Measurements from ENCODE around the gene C4orf50.

Gene C4orf50

DNA sequence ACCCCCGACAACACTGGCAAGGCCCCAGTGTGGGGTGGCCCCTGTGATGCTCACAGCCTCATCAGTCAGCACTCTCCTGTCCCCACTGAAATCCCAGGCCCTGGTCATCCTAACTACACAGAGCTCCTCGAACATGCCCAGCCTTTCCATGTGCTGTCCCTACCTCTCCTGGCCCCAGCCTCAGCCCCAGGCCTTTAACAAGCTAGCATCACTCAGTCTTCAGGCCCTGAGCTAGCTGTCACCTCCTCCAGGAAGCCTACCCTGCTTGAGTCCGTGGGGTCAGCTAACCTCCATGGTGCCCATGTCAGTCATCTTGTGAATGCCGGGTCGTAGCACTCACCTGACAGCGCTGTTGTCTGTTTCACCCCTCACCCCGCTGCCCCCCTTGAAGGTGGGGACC lies 25.6 kb upstream of the C4orf50 start:
- DNase-seq (ENCODE audit: low read depth in 3 of 3) = no peak

DNA sequence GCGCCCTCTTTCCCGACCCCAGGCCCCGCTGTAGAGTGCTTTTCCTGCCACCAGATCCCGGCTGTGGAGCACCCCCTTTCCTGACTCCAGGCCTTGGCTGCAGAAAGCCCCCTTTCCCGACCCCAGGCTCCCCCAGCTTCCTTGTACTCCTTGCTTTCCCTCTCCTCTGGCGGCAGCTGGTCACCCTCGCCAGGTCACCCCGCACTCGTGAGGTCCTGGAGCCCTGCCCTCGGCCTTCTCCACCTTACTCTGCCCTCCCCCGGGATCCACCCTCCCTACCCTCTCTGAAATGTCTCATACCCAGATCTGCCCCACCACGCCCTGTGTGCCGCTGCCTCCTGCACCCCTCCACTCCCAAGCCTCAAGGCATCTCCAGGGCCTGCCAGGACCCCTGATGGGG lies 25.0 kb upstream of the C4orf50 start:
- no peak for DNase-seq (ENCODE audit: low read depth in 3 of 3)

DNA sequence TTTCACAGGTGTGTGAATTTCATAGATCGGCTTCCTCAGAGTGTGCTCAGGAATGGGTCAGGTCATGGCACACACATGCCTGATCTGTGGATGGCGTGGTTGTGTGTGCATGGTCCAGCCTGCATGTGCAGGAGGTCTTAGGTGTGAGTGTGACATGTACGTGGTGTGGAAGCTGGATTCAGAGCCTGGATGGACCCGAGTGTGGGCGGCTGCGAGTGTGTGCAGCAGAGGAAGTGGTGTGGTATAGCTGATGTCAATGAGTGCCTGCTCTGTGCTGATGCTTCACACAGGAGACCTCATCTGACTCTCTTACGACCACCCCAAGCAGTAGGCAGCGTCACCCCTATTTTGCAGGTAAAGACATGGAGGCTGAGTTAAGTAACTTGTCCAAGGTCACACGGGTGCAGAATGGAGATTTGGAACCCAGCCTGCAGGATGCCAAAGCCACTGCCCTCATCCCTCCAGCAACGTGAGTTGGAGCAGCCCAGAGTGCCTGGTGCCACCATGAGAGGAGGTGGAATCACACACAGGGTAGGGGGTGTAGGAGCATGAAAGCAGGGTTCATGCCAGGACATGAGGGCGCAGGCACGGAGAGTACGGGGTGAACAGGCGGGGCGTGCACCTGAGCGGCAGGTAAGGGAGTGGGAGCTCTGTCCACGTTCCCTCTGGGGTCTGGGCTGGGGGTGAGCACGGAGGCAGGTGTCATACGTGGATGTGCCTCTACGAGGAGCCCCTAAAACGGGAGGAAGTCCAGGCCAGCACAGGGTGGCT lies 24.2 kb upstream of the C4orf50 start:
- DNase-seq (ENCODE audit: low read depth in 3 of 3) = no peak

DNA sequence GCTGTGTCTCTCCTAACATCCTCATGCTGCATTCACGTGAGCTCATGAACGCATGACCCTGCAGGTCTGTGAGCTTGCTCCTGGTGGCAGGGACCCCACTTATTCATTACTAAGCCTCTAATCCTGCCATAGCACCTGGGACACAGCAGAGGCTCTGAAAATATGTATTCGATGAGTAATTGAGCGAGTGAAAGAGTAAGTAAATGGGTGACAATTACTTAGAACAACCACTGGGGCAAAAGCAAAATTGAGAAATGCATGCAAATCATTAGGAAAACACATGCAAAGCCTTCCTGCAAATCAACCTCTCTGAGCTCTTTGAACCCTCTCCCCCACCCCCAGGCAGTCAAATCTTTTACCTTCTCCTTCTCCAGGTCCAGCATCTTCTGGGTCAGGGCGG lies 23.6 kb upstream of the C4orf50 start:
- DNase-seq (ENCODE audit: low read depth in 3 of 3) = no peak

DNA sequence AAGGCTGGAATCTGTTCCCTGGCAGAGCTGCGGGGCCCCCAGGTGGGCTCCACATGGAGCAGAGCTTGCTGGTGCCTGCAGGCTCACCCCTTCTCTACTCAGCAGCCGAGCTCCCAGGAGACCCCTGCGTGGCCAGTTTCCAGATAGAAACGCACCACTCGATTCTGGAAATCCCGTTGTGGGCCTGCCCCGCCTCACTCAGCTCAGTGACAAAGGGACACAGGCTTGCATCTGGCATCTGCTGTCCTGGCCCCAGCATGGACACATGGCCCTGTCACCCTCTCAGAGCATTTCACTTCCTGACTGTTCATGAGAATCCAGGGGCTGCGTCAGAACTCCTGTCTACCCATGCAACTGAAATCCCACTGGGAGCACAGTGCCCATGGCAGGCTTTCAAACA lies 20.5 kb upstream of the C4orf50 start:
- no peak for DNase-seq (ENCODE audit: low read depth in 3 of 3)

DNA sequence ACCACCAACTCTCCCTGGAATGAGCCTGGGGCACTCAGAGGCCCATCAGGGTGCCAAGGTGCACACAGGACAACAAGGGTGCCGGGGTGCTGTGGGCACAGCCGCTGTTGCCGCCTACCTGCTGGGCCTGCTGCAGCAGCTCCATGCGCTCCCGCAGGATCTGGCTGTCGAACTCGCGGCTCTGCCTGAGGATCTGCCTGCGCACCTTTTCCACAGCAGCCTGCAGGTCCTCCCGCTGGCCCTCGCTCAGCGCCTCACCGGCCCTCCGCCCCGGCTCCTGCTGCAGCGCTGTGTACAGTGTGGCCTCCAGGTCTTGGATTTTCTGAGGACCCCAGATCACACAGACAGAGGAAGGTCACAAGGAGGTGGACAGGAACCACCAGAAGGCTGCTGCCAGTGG lies 17.6 kb upstream of the C4orf50 start:
- no peak for DNase-seq (ENCODE audit: low read depth in 3 of 3)

DNA sequence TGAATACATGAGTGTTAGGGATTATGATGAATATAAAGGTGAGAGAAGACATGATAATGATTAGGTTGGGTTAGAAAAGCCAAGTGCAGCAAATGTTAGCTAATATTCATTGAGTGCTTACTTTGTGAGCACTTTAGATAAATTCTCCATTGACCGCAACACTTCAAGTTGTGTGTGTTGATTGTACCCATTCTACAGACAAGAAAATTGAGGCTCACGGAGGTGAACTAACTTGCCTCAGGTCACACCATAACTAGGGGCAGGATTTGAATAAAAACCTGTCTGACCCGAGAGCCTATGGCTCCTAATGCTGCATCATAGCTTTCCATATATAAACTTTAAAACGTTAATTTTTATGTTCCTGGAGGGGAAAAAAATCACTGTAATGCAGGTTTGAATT lies 15.2 kb upstream of the C4orf50 start:
- no peak for DNase-seq (ENCODE audit: low read depth in 3 of 3)

DNA sequence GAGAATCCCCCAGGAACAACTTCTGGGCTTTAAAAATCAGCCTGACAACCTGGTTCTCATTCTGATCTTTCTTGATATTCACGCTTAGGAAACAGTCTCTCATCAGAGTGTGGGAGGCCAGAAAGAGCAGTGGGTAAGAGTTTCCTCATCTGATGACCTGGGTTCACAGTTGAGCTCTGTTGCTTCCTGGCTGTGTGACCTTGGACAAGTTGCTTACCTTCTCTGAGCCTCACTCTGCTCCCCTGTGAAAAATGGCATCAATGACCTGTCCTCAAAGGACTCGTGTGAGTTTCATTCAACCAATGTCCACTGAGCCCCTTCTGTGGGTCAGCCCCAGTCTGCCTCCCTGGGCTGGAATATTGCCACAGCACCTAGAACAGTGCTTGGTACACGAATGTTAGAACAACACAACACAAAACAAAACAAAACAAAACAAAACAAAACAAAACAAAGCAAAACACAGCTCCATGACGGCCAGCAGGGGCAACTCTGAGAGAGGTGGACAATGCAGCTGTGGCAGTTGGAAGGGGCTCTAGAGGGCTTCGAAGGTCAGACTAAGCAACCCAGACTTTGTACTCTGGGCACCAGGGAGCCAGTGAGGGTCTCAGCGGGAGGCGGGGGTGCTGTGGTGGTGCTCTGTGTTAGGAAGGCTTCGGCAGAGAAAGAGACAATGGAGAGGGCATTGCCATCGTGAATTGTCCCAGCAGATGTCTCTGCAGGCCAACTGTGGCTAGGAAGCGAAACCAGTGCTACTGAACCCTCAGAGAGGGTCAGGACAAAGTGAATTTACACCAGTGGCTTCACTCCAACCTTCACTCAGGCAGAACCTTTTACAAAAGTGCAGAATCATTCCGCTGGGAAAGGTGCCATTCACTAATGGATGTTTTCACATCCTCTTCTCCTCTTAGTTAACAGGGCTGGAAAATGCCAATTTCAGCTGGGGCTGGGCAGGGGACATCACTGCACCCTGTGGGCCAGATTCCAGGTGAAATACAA lies 14.3 kb upstream of the C4orf50 start:
- DNase-seq (ENCODE audit: low read depth in 3 of 3) = no peak

DNA sequence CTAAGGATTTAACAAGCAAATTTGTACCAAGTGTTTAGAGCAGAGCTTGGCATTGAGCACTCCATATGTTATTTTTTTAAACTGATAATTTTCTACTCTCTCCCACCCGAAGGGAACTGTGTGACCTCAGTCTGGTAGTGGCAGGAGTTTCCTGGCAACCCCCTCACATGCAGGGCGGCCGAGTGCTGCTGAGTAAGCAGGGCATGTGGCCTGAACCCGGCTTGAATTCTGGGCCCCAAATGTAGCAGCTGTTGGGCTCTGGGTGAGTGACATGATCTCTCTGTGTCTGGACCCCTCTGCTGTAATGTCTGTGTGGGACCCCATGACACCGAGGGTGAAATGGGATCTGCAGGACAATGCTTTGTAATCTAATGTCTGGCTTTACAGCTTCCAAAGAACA lies 13.6 kb upstream of the C4orf50 start:
- DNase-seq (ENCODE audit: low read depth in 3 of 3) = no peak

DNA sequence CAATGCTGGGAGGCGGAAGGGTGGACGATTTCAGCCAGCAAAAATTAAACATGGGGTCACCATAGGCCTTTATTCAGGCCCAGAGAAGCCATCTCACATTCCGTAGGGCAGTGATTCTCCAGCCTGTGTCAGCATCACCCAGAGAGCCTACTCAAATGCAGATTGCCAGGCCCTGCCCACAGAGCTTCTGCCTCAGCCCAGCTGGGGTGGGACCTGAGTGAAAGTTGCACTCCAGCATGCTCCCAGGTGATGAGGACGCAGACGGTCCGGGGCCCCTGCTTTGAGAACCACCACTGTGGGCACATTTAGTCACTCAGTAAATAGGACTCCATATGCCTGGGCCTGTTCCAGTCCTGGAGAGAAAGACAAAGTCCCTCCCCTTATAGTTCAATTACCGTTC lies 12.4 kb upstream of the C4orf50 start:
- DNase-seq (ENCODE audit: low read depth in 3 of 3) = no peak

DNA sequence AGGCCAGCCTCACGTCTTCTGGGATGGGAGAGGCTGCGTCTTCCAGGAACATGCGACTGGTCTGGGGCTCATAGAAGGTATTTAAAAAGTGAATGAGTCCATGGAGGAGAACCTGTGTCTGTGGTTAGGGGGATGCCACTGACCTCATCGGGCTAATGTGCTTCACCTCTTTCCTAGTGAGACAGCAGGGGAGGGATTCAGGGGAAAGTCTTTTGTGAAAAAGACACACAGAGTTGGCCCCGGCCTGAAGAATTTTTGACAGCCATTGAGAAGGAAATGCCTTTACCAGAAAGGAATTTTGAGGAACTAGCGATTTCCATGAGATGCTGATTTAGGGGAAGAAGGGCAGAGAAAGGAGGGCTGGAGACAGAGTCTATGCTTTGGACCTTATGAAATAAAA lies 11.0 kb upstream of the C4orf50 start:
- DNase-seq (ENCODE audit: low read depth in 3 of 3) = no peak

DNA sequence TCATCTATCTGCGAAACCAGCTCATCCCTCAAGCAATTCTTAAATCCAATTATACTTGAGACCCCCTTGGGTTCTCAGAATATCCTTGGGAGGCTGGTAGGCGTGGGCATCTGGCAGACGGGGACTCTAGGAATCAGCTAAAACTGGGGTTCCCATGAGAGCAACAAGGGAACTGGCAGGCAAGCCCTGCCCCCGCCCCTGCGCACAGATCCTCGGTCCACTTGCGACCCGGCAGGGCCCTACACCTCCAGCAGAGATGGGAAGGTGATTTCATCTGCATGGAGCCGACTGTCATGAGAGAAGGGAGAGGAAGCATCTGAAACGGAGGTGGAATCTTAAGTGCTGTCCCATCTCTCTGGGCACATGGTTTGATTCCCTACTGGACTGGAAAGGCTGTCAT lies 9.9 kb upstream of the C4orf50 start:
- no peak for DNase-seq (ENCODE audit: low read depth in 3 of 3)

DNA sequence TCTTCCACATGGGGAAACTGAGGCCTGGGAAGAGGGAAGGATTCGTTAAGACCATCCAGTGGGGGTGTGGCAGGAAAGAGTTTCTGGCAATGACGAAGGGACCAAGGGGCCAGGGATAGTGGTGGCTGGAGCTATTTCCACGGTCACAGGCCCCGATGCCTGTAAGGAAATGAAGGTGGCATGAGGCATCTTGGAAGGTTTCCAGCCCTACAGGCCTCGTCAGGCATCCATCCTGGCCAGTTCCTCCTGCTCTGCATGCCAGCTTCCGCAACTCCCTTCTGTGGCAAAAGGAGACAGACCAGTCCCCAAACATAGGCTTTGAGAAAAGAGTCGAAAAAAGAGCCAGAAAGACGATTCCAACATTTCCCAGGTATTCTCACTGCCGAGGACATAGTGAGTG lies 9.2 kb upstream of the C4orf50 start:
- DNase-seq (ENCODE audit: low read depth in 3 of 3) = no peak

DNA sequence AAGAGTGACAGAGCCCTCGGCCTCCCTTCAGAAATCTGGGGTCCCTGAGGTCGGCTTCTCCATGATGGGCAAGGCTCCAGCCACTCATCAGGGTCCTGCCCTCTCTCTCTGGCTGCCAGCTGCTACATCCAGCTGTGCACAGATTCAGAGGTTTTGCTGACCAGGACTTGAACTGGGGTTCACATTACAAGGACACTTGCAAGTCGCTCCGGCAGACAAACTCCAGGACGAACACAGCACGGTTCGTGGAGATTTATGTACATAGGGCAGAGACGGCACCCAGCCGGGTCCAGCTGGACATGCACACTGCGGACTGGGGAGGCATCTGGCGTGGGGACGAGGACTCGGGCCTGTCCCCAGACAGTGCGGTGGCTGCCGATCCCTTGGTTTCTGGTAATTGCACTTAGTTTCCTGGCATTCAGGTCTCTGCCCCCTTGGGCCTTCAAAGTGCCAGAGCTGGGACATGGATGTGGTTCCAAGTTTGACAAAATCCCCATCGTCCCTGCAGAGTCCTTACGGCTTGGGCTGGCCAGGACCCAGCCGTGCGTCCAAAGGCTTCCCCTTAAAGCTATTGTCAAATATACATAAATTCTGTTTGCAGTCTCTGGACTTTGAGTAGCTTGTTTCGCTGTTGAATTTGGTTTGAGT lies 6.2 kb upstream of the C4orf50 start:
- no peak for DNase-seq (ENCODE audit: low read depth in 3 of 3)

DNA sequence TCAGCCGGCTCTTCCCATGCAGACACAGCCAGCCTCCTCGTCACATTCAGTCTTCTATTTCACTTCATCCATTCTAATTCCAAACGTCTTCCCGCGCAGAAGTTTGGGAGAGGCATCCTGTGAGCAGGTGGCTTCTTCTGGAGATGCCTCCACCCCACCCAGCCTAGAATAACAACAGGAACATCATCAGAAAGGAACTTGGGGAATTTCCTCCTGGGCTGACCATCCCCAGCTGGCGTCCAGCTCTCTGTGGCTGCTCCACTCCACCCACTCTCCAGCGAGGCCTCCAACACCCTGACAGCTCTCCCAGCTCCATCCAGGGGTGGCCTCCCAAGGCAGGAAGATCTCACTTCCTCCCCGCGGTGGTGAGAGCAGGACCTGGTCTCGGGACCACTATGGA lies 5.5 kb upstream of the C4orf50 start:
- no peak for DNase-seq (ENCODE audit: low read depth in 3 of 3)

DNA sequence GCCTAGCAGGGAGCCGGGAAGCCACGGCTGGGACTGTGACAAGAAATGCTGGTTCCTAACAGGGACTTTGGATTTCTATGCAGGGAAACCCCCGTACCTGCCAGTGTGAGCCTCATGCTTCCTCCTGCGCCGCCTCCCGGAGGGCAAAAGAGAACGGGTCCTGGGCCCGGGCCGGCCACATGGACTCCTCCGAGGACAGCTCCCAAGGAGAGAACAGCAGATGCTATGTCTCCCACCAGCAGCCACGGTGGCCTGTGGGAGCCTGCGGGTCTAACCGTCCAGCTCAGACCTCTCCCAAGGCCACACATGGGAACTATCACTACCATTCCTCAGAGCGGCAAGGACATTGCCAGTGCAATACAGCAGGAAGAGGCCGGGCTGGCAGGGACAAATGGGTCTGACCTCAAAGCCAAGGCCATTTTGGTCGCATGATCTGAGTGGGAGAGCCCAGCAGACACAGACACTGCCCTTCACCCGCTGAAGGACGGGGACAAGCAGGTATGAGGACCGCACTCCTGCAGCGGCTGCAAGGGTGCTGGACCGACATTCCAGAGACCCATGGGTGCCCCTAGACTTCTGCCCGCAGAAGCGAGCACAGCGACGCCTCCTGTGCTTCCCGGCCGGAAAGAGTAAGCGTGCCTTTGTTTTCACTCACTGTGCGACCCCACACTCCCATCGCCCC lies 4.5 kb upstream of the C4orf50 start:
- DNase-seq (ENCODE audit: low read depth in 3 of 3) = no peak

DNA sequence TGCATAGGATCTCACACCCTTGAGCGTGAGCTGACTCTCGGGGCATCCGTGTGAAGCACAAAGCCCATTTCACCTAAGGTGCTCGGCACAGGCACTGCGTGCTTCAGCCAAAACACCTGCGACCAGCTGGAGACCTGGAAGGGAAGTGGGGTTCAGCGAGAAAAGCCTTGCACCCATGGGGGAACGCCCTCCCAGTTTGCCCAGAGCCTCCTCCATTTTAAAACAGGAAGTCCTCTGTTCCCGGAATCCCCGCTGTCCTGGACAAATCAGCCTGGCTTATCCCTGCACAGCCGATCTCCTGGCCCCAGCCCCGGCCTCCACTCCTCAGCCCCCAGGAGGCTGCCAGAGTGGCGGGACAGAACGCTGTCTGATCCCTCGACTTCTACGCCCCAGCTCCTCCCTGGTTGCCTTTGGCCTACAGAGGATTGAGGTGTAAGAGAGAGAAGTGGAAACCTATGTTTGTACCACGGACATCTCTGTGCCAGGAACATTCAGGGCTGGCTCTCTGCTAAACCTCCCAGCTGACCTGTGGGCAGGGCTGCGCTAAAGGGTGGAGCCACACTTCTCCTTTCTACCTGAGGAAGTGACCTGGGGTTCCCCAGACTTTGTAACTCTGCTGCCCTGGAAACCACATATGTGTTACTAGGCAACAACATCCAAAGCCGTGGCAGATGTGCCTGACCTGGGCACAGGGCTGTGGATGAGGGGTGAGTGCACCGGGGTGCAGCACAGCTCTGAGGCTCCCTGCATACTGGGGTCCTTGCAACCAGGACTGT lies 3.8 kb upstream of the C4orf50 start:
- DNase-seq (ENCODE audit: low read depth in 3 of 3) = no peak

DNA sequence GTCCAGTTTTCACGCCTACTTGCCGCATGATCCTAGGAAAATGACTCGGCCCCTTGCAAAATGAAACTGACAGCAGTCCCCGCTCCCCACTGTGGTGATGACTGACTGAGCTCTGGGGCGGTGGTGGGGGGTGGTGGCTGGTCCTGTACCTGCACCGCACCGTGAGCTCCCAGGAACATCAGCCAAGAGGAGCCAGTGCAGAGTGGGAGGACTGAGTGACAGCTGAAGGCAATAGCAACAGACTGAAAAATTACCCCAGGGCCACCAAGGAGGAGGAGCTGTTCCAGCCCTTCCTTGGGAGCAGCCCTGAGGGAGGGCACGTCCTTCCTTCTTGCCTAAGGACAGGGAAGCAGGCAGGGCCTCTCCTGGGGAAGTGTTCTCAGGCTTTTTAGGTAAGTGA lies 2.4 kb upstream of the C4orf50 start:
- no peak for DNase-seq (ENCODE audit: low read depth in 3 of 3)

DNA sequence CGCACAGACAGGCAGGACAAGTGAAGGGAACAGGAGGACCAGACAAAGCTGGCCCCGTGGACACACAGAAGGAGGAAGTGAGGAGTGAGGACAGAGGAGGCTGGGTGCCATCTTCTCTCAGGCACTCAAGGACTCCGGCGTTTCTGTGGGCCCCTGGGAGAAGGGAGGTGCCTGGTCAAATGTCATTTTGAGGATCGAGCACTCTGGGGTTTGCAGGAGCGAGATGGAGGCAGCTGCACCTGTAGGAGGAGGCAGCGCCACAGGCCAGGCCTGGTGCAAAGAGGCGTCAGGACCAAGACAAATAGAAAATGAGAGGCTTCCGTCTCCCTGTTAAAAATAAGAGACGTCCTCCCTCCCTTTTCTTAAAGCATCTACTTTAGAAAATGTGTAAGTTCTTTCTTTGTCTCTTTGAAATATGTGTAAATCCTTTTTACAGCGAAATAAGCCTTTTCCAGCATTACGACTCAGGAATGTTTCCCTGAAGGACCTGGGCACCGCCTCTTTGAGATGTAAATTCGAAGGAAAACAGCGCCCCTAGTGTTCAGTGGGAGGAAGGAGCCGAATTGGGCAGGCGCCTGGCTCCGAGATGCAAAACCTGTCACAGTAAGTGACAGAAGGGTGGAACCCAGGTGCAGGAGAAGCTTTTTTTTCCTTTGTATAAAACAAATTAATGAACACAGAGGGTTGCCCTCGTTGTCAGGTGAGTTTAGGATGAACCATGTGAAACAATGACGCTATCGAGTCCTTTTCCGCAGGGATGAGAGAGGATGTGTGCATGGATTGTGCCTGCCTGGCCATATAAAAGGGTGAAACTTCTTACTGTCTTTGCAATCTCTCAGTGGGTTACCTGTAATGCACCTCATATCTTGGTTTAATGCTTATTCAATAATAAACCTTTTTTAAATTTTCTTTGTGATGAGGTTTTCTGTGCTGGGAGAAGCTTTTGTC lies 1.4 kb upstream of the C4orf50 start:
- peak in 1 of 3 experiments; percentile 20 for DNase-seq (ENCODE audit: low read depth in 3 of 3)

DNA sequence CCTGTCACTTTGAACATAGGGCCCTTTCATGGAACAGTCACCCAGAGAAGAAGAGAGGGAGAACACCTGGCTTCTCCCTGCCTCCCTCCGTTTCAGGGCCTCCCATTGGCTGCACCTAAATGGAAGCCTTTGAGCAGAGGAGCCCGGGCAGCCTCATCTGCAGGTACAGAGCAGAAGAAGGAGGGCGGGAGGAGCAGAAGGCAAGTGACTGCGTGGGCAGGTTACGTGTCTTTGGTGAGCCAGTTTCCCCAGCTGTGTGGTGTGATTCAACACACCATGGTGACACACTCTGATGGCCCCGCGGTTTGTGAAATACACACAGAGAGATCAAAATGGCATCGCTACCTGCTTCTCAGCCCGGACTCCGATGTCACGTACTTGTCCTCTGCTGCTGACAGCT lies 431 bp downstream of the C4orf50 start:
- DNase-seq (ENCODE audit: low read depth in 3 of 3) = no peak

Data from stimulated activated CD4-positive, alpha-beta T cell treated with anti-CD3 and anti-CD28 coated beads, TNF-alpha, amount 100 ng/mL, for 24 hours (primary cell).